Activated CD4-positive, alpha-beta T cell treated with anti-CD3 and anti-CD28 coated beads, Interleukin-2, amount 10 ng/mL, durations not matched to agents 7 days and 5 days (primary cell): ENCODE measurements around the gene SLC6A4. TPM values are rescaled to one million over a fixed set of nuclear protein-coding genes. Genes with fewer than 3 reads are reported as not detected.

ENCODE experiments used
- CTCF ChIA-PET: fragments of 350-600 bp; sonication (Branson Sonifier 250); formaldehyde crosslinking; loops from one replicate; lab custom pipeline; 2021; ENCODE audit warnings: antibody characterized with exemption; lab: Charles Lee
- POLR2A ChIA-PET: fragments of 350-600 bp; sonication (Branson Sonifier 250); formaldehyde crosslinking; loops from one replicate; lab custom pipeline; 2021; ENCODE audit warnings: antibody characterized with exemption; lab: Charles Lee
- DNase-seq: peaks from one replicate; pipeline ENCODE4 v3.0.0-alpha.2; 2020
- H3K27ac Mint-ChIP-seq: one replicate; pipeline ENCODE4 v1.8.0; 2021; ENCODE audit warnings: mild to moderate bottlenecking, moderate library complexity, mixed read lengths
- H3K27me3 Mint-ChIP-seq: one replicate; pipeline ENCODE4 v1.8.0; 2021; ENCODE audit warnings: mixed read lengths
- H3K36me3 Mint-ChIP-seq: one replicate; pipeline ENCODE4 v1.8.0; 2021; ENCODE audit warnings: low read depth, mixed read lengths
- H3K4me1 Mint-ChIP-seq: one replicate; pipeline ENCODE4 v1.8.0; 2021; ENCODE audit warnings: mixed read lengths
- H3K4me3 Mint-ChIP-seq: one replicate; pipeline ENCODE4 v1.8.0; 2021; ENCODE audit warnings: mild to moderate bottlenecking, moderate library complexity, mixed read lengths
- H3K9me3 Mint-ChIP-seq: one replicate; pipeline ENCODE4 v1.8.0; 2021; ENCODE audit warnings: mixed read lengths
- total RNA-seq, 2 experiments: library from RNA; stranded (reverse); gene quantifications; one replicate each; pipeline ENCODE4 v1.2.3, GENCODE V29; 2021

The SLC6A4 gene
- total RNA-seq, 2 experiments from 2014 or later: 0.12 TPM; not detected in 1

DNA sequence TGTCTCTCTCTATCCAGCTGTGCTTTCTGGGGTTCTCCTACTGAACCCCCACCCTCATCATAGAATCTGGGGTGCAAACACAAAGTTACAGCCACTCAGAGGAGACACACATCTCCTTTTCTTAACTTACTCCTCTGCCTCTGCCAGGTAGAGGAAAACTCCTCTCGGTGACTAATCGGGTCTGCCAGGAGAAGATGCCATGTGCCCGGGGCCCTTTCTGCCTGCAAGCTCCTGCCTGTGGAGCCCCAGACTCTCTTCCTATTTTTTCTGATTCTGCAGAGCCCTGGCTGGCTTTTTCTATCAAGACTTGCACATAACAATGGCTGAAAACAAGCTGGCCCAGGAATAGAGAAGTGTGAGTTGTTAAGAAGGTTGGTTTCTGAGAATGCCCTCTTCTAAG lies 10.4 kb downstream of the SLC6A4 start:
- Mint-ChIP-seq H3K36me3 (no peaks in the 10 kb centered on the region), H3K27ac (no peak overlapping the region), H3K27me3 (peaks cover 10% of the 10 kb centered on the region), H3K9me3 (no peaks in the 10 kb centered on the region), H3K4me3 (no peak overlapping the region), H3K4me1 (no peaks in the 10 kb centered on the region)
- ChIA-PET POLR2A (no interaction called here), CTCF (no interaction called here)
- DNase-seq: no peak

DNA sequence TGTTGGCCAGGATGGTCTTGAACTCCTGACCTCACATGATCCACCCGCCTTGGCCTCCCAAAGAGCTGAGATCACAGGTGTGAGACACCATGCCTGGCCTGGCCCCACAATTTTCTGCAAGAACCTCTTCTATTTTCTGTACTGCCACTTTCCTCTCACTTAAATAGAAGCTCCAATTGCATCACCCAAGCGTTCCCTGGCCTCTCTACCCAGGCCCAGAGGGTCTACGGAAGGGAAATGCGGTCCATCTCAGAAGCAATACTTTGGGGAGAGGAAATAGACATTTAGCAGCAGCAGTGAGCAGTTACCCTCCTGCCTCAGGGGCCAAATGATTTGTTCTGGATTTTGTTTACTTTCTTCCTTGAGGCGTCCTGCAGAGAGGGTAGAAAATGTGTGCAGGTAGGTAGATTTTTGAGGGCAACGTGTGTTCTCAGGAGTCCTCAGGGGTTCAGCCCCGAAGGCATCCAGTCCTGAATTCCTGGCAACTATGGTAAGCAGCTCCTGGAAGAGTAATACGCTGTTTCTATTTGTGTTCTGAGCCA lies 11.0 kb downstream of the SLC6A4 start:
- no peaks in the 10 kb centered on the region for H3K9me3 Mint-ChIP-seq
- H3K36me3 Mint-ChIP-seq: no peaks in the 10 kb centered on the region
- peaks cover 10% of the 10 kb centered on the region for H3K27me3 Mint-ChIP-seq
- no peak overlapping the region for H3K27ac Mint-ChIP-seq
- DNase-seq: no peak
- H3K4me3 Mint-ChIP-seq: no peak overlapping the region
- H3K4me1 Mint-ChIP-seq: no peaks in the 10 kb centered on the region
- ChIA-PET POLR2A (no interaction called here), CTCF (interaction anchor here (0.8 to 1.8 kb wide), 4 partner anchors 13 to 445 kb away, joined by 3 to 5 read pairs (median 3); no protein-coding TSS in a partner anchor)

DNA sequence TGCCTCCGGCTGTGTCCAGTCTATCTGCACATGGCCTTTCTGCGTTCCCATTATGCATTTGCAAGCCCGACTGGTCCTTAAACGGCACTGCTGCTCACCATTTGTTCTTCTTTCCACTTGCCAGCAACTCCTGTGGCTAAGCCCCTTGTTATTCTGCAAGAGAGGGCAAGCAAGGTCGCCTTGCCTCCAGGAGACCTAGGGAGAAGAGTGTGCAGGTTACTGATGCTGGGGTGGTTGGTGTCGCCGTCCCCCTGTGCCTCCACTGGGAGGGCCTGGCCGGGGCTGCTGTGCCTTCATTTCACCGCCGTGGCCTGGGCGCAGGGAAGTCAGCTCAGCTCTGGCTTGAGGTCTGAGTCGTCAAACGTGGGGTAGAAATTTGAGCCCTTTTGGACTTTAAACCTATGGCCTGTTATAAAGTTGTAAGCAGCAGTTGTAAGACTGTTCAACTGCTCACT lies 12.7 kb downstream of the SLC6A4 start:
- Mint-ChIP-seq H3K4me3 (no peak overlapping the region), H3K27ac (no peak overlapping the region), H3K36me3 (no peaks in the 10 kb centered on the region), H3K4me1 (no peaks in the 10 kb centered on the region), H3K27me3 (peaks cover 5% of the 10 kb centered on the region), H3K9me3 (no peaks in the 10 kb centered on the region)
- POLR2A ChIA-PET: no interaction called here
- DNase-seq: no peak
- CTCF ChIA-PET: interaction anchor here (0.9 to 1.8 kb wide), 3 partner anchors 9 to 126 kb away, joined by 3 to 5 read pairs (median 3); no protein-coding TSS in a partner anchor

DNA sequence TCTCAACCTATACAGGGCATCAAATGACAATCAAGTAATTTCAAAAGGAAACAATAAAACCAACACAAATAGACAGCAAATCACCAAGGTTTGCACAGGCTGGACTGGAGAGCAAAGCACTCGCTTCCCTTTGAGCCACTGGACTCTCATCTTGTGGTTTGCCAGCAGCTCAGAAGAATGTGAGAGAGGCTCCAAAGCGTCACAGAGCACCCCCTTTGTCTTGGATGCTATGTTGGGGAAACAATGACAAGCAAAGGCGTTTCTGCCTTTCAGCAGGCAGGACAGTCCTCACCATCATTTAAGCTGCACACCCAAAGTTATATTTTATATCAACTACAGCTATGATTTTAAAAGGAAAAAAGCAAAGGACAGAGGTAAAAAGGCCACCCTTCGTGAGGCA lies 13.2 kb downstream of the SLC6A4 start:
- POLR2A ChIA-PET: no interaction called here
- Mint-ChIP-seq H3K27me3 (peaks cover 5% of the 10 kb centered on the region), H3K36me3 (no peaks in the 10 kb centered on the region), H3K9me3 (no peaks in the 10 kb centered on the region), H3K27ac (no peak overlapping the region), H3K4me3 (no peak overlapping the region), H3K4me1 (no peaks in the 10 kb centered on the region)
- no peak for DNase-seq
- CTCF ChIA-PET: interaction anchor here (0.5 to 1.1 kb wide), 2 partner anchors 10 to 1099 kb away, joined by 3 read pairs; no protein-coding TSS in a partner anchor

DNA sequence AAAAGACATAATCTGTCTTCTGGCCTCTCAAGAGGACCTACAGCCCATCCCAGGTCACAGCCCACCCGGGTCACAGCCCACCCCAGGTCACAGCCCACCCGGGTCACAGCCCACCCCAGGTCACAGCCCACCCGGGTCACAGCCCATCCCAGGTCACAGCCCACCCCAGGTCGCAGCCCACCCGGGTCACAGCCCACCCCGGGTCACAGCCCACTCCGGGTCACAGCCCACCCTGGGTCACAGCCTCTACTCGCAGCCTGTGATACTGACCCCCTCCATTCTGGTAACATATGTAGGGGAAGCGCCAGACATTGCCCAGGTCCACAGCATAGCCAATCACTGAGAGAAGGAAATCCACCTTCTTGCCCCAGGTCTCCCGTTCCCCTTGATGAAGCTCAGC lies 14.2 kb downstream of the SLC6A4 start:
- CTCF ChIA-PET: no interaction called here
- no peak overlapping the region for H3K4me3 Mint-ChIP-seq
- POLR2A ChIA-PET: no interaction called here
- no peaks in the 10 kb centered on the region for H3K4me1 Mint-ChIP-seq
- peaks cover 5% of the 10 kb centered on the region for H3K27me3 Mint-ChIP-seq
- no peak overlapping the region for H3K27ac Mint-ChIP-seq
- DNase-seq: no peak
- no peaks in the 10 kb centered on the region for H3K9me3 Mint-ChIP-seq
- no peaks in the 10 kb centered on the region for H3K36me3 Mint-ChIP-seq

DNA sequence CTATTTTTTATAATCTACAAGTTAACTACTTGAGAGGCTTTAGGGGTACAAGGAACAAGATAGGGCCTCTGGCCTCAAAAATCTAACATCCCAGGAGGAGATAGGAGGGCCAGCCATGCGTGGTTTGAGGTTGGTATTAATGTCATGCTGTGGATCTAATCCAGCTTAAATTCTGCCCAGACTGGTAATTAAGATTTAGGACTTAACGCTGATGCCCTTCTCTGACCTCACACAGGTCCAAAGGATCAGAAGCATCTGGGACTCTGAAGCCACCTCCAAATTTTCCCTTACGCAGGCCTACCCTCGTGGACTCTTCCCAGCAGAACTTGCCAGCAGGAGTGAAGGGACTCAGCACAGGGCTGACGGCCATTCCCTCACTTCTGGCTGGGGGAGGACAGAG lies 15.1 kb downstream of the SLC6A4 start:
- no peak overlapping the region for H3K27ac Mint-ChIP-seq
- CTCF ChIA-PET: no interaction called here
- H3K27me3 Mint-ChIP-seq: no peaks in the 10 kb centered on the region
- H3K4me3 Mint-ChIP-seq: no peak overlapping the region
- POLR2A ChIA-PET: no interaction called here
- no peak for DNase-seq
- no peaks in the 10 kb centered on the region for H3K4me1 Mint-ChIP-seq
- H3K36me3 Mint-ChIP-seq: no peaks in the 10 kb centered on the region
- H3K9me3 Mint-ChIP-seq: no peaks in the 10 kb centered on the region

DNA sequence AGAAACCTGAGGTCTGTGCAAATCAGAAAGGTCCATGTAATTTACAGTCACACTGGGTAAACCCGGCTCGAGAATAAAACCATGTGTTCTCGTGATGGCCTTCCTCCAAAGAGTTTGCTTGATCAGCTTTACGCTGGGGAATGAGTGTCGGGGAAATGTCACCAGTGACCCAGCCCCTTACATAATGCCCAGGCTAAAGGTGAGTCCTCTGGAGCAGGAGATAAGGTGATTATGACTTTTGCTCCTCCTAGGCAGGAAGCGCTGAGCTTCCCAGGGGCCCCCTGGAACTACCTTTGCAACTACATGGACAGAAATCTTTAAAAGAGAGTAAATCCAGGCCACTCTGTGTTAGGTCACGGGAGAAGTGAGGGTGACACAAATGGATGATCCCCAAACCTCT lies 15.7 kb downstream of the SLC6A4 start:
- Mint-ChIP-seq H3K36me3 (no peaks in the 10 kb centered on the region), H3K9me3 (no peaks in the 10 kb centered on the region), H3K4me3 (no peak overlapping the region), H3K4me1 (no peaks in the 10 kb centered on the region), H3K27me3 (no peaks in the 10 kb centered on the region), H3K27ac (no peak overlapping the region)
- ChIA-PET CTCF (no interaction called here), POLR2A (no interaction called here)
- DNase-seq: no peak

DNA sequence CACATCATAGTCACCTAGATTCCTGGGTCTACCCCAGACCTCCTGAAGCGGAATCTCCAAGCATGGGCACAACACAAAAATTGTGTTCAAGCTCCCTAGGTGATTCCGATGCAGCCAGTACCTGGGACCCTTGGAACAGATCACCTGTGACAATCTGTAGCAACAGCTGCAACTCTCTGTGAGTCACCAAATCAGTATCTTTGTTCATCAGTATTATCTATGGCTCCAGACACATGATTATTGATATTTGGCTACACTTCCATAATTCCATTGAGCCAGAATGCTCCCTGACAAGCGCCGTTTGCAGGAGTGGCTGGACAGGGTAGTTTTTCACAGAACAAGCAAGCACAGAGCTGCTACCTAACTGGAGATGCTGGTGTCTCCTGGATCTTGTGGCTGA lies 16.2 kb downstream of the SLC6A4 start:
- H3K9me3 Mint-ChIP-seq: no peaks in the 10 kb centered on the region
- DNase-seq: no peak
- no peak overlapping the region for H3K4me3 Mint-ChIP-seq
- ChIA-PET CTCF (no interaction called here), POLR2A (no interaction called here)
- H3K36me3 Mint-ChIP-seq: no peaks in the 10 kb centered on the region
- H3K4me1 Mint-ChIP-seq: no peaks in the 10 kb centered on the region
- H3K27ac Mint-ChIP-seq: no peak overlapping the region
- H3K27me3 Mint-ChIP-seq: no peaks in the 10 kb centered on the region

DNA sequence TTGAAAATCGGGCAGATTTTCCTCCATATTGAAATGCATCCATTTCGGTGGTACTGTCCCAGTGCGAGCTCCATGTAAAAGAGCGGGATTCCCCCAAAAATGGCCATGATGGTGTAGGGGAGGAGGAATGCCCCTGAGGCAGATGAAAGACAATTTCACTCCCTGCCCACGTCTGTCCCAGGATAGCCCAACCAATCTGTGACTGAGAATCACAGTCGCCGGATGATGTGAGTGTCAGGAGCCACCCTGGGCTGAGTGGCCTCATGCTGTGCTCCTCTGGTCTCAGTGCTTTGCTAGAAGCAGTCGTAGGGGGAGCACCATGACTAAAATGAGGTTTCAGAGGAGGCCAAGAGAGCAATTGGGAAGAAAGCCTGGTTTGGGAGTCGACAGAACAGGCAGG lies 16.7 kb downstream of the SLC6A4 start:
- H3K27ac Mint-ChIP-seq: no peak overlapping the region
- no peaks in the 10 kb centered on the region for H3K36me3 Mint-ChIP-seq
- no peak overlapping the region for H3K4me3 Mint-ChIP-seq
- CTCF ChIA-PET: interaction anchor here (0.6 kb wide), 1 partner anchor 86 kb away, joined by 4 read pairs; no protein-coding TSS in a partner anchor
- no peaks in the 10 kb centered on the region for H3K9me3 Mint-ChIP-seq
- no peak for DNase-seq
- no peaks in the 10 kb centered on the region for H3K4me1 Mint-ChIP-seq
- POLR2A ChIA-PET: no interaction called here
- no peaks in the 10 kb centered on the region for H3K27me3 Mint-ChIP-seq

DNA sequence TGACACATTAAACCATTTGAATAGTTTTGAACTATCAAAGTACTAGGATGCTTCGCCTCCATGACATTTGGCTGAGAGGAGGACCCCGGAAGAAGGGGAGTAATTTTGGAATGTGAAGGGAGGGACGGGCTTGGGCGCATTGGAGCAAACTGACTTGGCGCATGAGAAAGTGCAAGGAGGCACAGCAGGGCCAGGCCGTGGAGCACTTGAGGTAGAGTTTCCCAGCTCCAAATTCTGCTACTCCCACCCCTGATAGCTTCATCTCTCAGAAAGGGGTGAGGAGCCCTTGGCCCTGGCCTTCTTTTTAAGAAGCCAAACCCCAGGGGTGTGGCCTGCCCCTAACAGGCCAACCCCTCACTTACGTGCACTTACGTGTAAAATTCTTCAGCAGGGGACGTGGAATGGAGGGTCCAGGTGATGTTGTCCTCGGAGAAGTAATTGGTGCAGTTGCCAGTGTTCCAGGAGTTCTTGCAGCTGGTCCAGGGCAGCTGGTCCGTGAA lies 17.7 kb downstream of the SLC6A4 start:
- no peaks in the 10 kb centered on the region for H3K36me3 Mint-ChIP-seq
- H3K4me1 Mint-ChIP-seq: no peaks in the 10 kb centered on the region
- CTCF ChIA-PET: no interaction called here
- no peaks in the 10 kb centered on the region for H3K27me3 Mint-ChIP-seq
- no peak overlapping the region for H3K4me3 Mint-ChIP-seq
- DNase-seq: no peak
- H3K27ac Mint-ChIP-seq: no peak overlapping the region
- no peaks in the 10 kb centered on the region for H3K9me3 Mint-ChIP-seq
- POLR2A ChIA-PET: no interaction called here

DNA sequence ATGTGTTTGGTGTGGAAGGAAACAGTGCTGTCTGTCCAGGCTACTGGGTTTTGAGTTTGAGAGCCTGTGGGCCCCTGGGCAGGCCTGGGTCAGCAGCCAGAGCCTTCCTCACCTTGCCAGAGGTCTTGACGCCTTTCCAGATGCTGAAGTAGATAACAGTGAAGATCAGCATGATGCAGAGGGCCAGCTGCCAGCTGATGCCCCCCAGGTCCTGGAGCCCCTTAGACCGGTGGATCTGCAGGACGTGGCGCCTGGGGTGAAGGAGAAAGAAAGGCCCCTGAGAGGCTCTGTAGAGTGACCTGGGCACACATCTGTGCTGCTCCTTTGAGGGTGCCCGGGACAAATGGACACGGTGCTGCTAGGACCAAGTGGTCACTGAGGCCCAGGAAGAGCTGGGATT lies 18.4 kb downstream of the SLC6A4 start:
- Mint-ChIP-seq H3K27me3 (no peaks in the 10 kb centered on the region), H3K36me3 (no peaks in the 10 kb centered on the region), H3K4me1 (peaks cover under 1% of the 10 kb centered on the region), H3K4me3 (no peak overlapping the region), H3K27ac (no peak overlapping the region), H3K9me3 (no peaks in the 10 kb centered on the region)
- ChIA-PET POLR2A (no interaction called here), CTCF (no interaction called here)
- no peak for DNase-seq

DNA sequence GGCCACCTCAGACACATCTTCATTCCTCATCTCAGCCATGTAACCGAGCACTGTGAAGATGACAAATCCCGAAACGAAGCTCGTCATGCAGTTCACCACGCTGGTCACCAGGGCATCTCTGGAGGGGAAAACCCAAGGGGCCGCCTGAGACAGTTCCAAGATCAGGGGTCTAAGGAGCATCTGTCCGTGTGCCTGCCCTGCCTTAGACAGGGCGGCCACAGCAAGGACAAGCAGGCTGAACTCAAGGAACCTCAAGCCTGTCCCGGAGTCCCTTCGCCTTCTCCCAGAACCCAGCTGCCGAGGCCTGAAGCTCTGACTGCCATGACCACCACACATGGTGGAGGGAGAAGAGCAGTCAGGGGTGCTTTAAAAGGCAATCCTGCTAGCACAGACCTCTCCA lies 22.7 kb downstream of the SLC6A4 start:
- ChIA-PET CTCF (no interaction called here), POLR2A (no interaction called here)
- peaks cover 4% of the 10 kb centered on the region for H3K27me3 Mint-ChIP-seq
- no peak overlapping the region for H3K4me3 Mint-ChIP-seq
- H3K27ac Mint-ChIP-seq: no peak overlapping the region
- no peaks in the 10 kb centered on the region for H3K9me3 Mint-ChIP-seq
- peaks cover 6% of the 10 kb centered on the region for H3K4me1 Mint-ChIP-seq
- DNase-seq: no peak
- H3K36me3 Mint-ChIP-seq: no peaks in the 10 kb centered on the region

DNA sequence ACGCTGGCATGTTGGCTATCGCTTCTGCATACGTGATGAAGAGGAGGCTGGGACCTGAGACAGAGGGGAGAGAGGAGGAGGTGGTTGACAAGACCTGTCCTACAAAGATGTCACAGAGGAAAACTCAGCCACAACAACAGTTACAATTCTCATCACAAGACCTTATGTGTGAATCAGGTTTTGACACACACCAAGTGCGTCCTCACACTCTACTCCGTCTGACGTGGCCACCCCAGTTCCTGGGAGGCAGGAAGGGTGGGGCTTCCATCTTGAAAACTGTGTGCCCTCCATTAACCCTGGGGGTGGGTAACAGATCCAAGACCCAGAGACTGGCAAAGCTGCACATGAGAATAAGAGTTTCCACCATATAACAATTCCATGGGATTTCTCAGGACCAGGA lies 24.1 kb downstream of the SLC6A4 start:
- H3K36me3 Mint-ChIP-seq: no peaks in the 10 kb centered on the region
- no peak for DNase-seq
- ChIA-PET CTCF (interaction anchor here (1.0 kb wide), 1 partner anchor 12 kb away, joined by 3 read pairs; no protein-coding TSS in a partner anchor), POLR2A (no interaction called here)
- H3K27me3 Mint-ChIP-seq: peaks cover 4% of the 10 kb centered on the region
- no peaks in the 10 kb centered on the region for H3K9me3 Mint-ChIP-seq
- H3K4me1 Mint-ChIP-seq: peaks cover 6% of the 10 kb centered on the region
- no peak overlapping the region for H3K4me3 Mint-ChIP-seq
- no peak overlapping the region for H3K27ac Mint-ChIP-seq

DNA sequence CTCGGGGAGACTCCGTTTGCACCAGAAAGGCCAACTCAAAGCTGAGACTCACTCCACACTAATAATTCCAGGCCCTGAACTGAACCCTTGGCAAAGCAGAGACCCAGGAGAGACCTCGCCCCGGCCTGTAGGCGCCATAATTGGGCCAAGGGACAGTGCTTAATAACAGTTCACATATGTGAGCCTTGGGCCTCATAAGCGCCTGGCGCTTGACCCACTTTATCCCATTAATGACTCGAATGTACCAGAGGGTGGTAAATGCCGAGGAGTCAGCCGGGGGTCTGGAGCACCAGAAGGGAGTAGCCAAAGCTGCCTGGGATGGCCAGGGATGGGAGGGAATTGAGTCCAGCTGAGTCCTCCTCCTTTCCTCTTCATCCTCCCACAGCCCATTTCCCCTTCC lies 24.6 kb downstream of the SLC6A4 start:
- ChIA-PET CTCF (no interaction called here), POLR2A (no interaction called here)
- peaks cover 6% of the 10 kb centered on the region for H3K4me1 Mint-ChIP-seq
- H3K4me3 Mint-ChIP-seq: no peak overlapping the region
- no peak for DNase-seq
- H3K27me3 Mint-ChIP-seq: peaks cover 4% of the 10 kb centered on the region
- H3K36me3 Mint-ChIP-seq: no peaks in the 10 kb centered on the region
- H3K27ac Mint-ChIP-seq: no peak overlapping the region
- H3K9me3 Mint-ChIP-seq: no peaks in the 10 kb centered on the region
